ENCODE results near the gene GP9.

GP9 gene

DNA sequence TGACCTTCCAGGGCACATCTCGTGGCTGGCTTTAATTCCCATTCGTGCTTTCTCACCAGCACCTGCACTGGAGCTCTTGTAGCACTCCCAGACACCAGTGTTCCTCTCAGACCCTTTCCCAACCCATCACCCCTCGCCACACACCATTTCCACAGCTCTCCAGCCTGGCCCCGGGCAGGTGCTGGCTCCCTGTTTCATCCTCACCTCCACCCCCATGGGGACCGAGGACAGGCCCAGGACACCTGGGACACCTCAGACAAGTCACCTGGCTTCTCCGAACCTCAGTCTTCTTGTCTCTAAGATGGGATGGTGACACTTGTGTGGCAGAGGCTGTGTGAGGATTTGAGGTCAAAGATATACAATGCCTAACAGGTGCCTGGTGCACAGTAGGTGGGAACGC, 27.4 kb upstream of the GP9 start:
- TF ChIP-seq, protein P1, sequence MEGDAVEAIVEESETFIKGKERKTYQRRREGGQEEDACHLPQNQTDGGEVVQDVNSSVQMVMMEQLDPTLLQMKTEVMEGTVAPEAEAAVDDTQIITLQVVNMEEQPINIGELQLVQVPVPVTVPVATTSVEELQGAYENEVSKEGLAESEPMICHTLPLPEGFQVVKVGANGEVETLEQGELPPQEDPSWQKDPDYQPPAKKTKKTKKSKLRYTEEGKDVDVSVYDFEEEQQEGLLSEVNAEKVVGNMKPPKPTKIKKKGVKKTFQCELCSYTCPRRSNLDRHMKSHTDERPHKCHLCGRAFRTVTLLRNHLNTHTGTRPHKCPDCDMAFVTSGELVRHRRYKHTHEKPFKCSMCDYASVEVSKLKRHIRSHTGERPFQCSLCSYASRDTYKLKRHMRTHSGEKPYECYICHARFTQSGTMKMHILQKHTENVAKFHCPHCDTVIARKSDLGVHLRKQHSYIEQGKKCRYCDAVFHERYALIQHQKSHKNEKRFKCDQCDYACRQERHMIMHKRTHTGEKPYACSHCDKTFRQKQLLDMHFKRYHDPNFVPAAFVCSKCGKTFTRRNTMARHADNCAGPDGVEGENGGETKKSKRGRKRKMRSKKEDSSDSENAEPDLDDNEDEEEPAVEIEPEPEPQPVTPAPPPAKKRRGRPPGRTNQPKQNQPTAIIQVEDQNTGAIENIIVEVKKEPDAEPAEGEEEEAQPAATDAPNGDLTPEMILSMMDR (IDR thresholded peaks at IDR 0.05; ENCODE audit: extremely low read depth, insufficient read depth, missing control alignments), result no peak
- in situ Hi-C loops (cut with MboI; ENCODE audit: low pct_unique_long_range_greater_than_20kb, low sequenced_read_pairs, unreplicated experiment), result no loop called here
- DNase-seq (ENCODE audit: low spot score), result no peak

DNA sequence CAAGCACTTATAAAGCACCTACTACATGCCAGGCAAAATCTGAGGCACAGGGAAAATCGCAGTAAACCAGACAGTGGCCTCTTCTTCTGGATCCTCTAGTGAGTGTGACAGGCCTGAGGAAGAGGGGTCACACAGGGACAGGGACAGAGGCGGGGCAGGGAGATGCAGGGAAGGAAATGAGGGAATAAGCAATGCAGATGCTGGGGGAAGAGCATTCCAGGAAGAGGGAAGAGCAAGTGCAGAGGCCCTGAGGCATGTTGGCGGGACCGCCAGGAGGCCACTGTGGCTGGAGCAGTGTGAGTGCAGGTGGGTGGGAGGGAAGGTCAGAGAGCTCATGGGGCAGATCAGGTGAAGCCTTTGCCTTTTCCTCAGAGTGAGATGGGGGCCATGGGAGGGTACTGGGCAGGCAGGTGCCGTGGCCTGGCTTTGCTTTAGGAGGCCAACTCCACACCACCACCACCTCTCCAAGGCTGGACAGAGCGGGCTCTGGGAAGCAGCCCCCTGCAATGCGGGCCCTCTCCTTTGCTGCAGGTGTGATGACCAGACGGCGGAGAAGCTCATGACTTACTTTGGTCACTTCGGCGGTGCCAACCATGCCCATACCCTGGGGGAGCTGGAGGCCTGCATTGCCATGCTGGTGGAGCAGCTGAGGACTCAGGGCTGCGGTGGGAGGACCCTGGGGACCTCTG, 26.8 kb upstream of the GP9 start:
- in situ Hi-C loops (cut with MboI; ENCODE audit: low pct_unique_long_range_greater_than_20kb, low sequenced_read_pairs, unreplicated experiment), result no loop called here
- DNase-seq (ENCODE audit: low spot score), result no peak
- TF ChIP-seq, protein P1 (IDR thresholded peaks at IDR 0.05; ENCODE audit: extremely low read depth, insufficient read depth, missing control alignments), result no peak

DNA sequence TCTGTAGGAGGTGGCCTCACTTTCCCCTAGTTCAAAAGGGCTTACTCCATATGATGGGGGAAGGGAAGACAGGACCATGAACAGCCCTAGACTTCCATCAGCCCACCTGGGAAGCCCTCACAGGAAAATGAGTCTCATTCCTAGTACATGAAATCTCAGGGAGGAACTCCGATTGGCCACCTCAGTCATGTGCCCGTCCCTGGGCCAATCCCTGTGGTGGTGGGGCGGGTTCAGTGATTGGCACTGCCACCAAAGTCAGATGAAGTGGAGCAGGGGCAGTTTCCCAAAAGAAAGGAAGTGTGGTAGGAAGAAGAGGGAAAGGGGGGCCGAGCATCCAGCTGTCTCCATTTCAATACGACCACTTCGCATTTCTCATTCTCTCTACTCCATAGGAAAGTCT, 25.9 kb upstream of the GP9 start:
- in situ Hi-C loops (cut with MboI; ENCODE audit: low pct_unique_long_range_greater_than_20kb, low sequenced_read_pairs, unreplicated experiment), result no loop called here
- TF ChIP-seq, protein P1 (IDR thresholded peaks at IDR 0.05; ENCODE audit: extremely low read depth, insufficient read depth, missing control alignments), result no peak
- DNase-seq (ENCODE audit: low spot score), result no peak

DNA sequence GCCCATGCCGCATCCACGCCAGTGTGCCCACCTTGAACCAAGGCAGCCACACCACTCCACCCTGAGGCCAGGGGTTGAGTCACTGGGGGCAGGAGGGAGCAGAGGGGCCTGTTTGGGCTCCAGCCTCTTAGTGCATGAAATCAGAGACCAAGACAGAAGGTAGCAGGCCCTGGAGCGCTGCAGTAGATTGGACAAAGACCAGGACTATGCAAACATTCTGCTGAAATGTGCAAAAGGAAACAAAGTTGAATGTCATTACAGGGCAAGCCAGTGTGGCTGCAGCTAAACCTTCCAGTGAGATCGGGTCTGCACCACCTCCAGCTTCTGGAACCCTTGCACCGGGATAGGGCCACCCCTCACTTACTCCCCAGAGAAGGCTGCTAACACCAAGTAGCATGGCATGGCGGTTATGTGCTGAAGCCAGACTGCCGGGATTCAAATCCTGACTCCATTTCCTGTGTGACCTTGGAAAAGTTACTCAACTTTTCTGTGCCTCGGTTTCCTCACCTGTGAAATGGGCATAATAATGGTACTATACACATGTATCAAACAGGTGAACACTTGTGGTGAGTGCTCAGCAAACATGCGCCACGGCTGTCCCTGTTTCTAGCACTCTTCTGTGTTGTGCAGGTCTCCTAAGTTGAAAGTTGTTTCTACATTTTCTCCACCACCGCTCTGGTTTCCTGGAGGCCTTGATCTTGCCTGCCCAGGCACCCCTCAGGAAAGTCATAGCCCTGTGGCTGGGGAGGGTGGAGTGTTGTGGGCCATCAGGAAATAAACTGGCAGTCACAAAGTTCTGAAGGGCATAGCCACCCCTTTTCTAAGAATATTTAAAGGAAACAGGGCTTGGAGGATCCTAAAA, 25.0 kb upstream of the GP9 start:
- in situ Hi-C loops (cut with MboI; ENCODE audit: low pct_unique_long_range_greater_than_20kb, low sequenced_read_pairs, unreplicated experiment), result no loop called here
- no peak for DNase-seq (ENCODE audit: low spot score)
- TF ChIP-seq, protein P1 (IDR thresholded peaks at IDR 0.05; ENCODE audit: extremely low read depth, insufficient read depth, missing control alignments), result no peak

DNA sequence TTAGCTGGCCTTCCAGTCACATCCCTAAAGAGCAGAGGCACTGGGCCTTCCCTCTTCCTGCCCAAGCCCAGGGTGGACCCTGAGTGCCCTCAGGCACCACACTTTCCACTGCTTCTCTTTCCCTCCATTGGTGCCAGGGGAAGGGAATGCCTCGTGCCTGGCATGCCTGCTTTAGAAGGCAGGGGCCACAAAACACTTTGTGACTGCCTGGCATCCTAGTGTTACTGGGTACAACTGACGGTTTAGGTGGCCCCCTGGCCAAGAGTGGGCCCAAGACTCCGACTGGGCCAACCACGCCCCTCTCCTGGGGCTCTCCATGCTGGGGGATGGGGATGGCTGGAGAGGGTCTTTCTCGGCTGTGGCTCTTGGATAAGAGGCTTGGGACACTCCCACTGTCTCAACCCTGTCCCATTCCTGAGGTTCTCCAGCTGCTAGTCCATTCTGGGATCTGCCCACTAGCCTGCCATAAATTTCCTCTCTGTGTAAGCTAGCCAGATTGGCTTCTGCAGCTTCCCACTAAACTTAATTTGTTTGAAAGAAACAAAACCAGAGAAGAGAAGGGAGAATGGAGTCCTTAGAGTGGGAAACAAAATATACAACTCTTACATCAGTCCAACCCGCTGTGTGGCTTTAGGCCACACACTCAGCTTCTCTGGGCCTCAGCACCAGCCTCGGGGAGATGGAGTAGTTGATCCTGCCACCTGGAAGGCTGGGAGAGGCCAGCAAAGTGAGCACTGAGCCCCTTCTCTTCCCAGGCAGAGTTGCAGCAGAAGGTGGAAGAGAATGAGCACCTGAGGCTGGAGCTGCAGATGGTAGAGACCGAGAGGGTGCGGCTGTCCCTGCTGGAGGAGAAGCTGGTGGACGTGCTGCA, 24.1 kb upstream of the GP9 start:
- in situ Hi-C loops (cut with MboI; ENCODE audit: low pct_unique_long_range_greater_than_20kb, low sequenced_read_pairs, unreplicated experiment), result no loop called here
- TF ChIP-seq, protein P1 (IDR thresholded peaks at IDR 0.05; ENCODE audit: extremely low read depth, insufficient read depth, missing control alignments), result no peak
- no peak for DNase-seq (ENCODE audit: low spot score)

DNA sequence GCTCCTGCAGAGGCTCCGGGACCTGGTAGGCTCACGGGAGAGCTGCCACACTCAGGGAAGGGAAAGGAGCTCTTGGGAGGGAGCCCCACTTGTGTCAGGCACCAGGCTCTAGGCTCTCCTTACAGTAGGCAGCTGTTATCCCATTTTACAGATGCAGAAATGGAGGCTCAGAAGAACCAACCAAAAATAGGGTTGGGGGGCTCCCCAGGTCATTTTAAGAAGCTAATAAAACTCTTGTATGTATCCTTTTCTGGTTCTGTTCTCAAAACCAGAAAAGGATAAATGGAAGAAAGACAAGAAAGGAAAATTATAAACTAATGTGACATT, 23.5 kb upstream of the GP9 start:
- DNase-seq (ENCODE audit: low spot score), result no peak
- in situ Hi-C loops (cut with MboI; ENCODE audit: low pct_unique_long_range_greater_than_20kb, low sequenced_read_pairs, unreplicated experiment), result no loop called here
- TF ChIP-seq, protein P1 (IDR thresholded peaks at IDR 0.05; ENCODE audit: extremely low read depth, insufficient read depth, missing control alignments), result no peak
